Measurements from ENCODE around the gene POLD1.

DNA sequence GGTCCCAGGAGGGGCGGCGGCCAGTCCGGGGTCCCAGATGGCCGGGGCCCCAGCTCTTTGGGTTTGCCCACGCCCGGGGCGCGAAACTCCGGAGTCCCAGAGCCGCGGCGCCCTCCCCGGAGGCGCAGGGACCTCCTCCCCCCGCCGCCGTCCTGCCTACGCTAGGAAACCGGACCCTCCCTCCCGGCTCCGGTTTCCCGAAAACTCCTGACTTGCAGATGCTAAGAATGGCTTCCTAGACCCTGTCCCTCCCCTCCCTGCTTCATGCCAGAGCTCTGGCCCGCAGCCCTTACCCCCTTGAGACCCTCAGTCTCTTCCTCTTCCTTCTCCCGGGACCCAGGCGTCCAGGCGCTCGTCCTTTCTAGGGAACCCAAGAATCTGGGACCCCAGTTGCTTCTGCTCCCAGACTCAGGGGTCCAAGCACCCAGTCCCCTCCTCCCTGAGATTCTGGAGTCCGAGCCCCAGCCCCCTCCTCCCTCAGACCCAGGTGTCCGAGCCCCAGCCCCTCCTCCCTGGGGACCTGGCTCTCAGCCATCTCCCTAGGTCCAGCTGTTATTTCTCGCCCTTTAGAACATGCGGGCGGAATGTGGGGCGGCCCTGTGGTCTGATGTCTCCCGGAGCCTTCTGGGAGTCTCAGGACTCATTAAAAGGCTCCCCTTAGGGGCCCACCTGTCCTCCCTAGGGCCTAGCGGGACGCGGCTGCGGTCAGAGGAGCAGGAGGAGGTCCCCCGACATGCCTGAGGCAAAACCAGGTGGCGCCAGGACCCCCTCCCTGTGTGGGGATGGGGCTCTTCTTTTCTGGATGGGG, 48.3 kb downstream of the POLD1 start, which contains the start of gene MYBPC2:
- TF ChIP-seq, protein P1, sequence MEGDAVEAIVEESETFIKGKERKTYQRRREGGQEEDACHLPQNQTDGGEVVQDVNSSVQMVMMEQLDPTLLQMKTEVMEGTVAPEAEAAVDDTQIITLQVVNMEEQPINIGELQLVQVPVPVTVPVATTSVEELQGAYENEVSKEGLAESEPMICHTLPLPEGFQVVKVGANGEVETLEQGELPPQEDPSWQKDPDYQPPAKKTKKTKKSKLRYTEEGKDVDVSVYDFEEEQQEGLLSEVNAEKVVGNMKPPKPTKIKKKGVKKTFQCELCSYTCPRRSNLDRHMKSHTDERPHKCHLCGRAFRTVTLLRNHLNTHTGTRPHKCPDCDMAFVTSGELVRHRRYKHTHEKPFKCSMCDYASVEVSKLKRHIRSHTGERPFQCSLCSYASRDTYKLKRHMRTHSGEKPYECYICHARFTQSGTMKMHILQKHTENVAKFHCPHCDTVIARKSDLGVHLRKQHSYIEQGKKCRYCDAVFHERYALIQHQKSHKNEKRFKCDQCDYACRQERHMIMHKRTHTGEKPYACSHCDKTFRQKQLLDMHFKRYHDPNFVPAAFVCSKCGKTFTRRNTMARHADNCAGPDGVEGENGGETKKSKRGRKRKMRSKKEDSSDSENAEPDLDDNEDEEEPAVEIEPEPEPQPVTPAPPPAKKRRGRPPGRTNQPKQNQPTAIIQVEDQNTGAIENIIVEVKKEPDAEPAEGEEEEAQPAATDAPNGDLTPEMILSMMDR (IDR thresholded peaks at IDR 0.05; ENCODE audit: insufficient read depth, low read length, poor library complexity, severe bottlenecking) = no peak
- TF ChIP-seq EZH2phosphoT487 (conservative IDR thresholded peaks at IDR 0.05; ENCODE audit: low read length) = no peak
